ENCODE results near the gene CCDC33.

The CCDC33 gene

GRCh38 chr15:74208901-74209559 is 27.1 kb upstream of the CCDC33 start:
- DNase-seq: no peak

- DNase-seq: no peak
Measured at GRCh38 chr15:74209560-74209958, 26.6 kb upstream of the CCDC33 start.

GRCh38 chr15:74209997-74210671 is 26.0 kb upstream of the CCDC33 start:
- no peak for DNase-seq

GRCh38 chr15:74210729-74211128 is 25.4 kb upstream of the CCDC33 start:
- no peak for DNase-seq

GRCh38 chr15:74211656-74212055 is 24.5 kb upstream of the CCDC33 start:
- DNase-seq: no peak

GRCh38 chr15:74212494-74212893 is 23.6 kb upstream of the CCDC33 start:
- DNase-seq: no peak

- no peak for DNase-seq
Measured at GRCh38 chr15:74213858-74214284, 22.3 kb upstream of the CCDC33 start.

GRCh38 chr15:74214324-74215021 is 21.7 kb upstream of the CCDC33 start:
- DNase-seq: no peak

- no peak for DNase-seq
Measured at GRCh38 chr15:74215958-74216357, 20.2 kb upstream of the CCDC33 start.

GRCh38 chr15:74216949-74217348 is 19.2 kb upstream of the CCDC33 start:
- DNase-seq: no peak

- DNase-seq: no peak
Measured at GRCh38 chr15:74217907-74218885, 17.9 kb upstream of the CCDC33 start.

GRCh38 chr15:74220475-74221248 is 15.5 kb upstream of the CCDC33 start:
- DNase-seq: no peak

GRCh38 chr15:74221399-74222239 is 14.5 kb upstream of the CCDC33 start:
- DNase-seq: no peak

GRCh38 chr15:74222240-74223119 is 13.6 kb upstream of the CCDC33 start:
- DNase-seq: no peak

GRCh38 chr15:74225928-74226327 is 10.2 kb upstream of the CCDC33 start:
- DNase-seq: no peak

GRCh38 chr15:74226761-74227540 is 9.2 kb upstream of the CCDC33 start:
- no peak for DNase-seq

GRCh38 chr15:74227968-74228722 is 8.0 kb upstream of the CCDC33 start:
- no peak for DNase-seq

- DNase-seq: no peak
Measured at GRCh38 chr15:74228723-74229081, 7.4 kb upstream of the CCDC33 start.
